A549 (cell line): ENCODE measurements around the gene PRKCE.

Source experiments
- BCL3 ChIP-seq: fragments of >200 bp; sonication (Bioruptor Twin); formaldehyde crosslinking; IDR thresholded peaks from 3 replicates; pipeline ENCODE4 v1.6.1; 2016
- CTCF ChIP-seq: fragments of >200 bp; sonication (Bioruptor Twin); formaldehyde crosslinking; IDR thresholded peaks from 3 replicates; pipeline ENCODE4 v1.5.1; 2016
- EP300 ChIP-seq, 2 experiments: fragments of >200 bp; sonication (Bioruptor Twin); formaldehyde crosslinking; IDR thresholded peaks; 2 replicates in 1 of 2; 3 replicates in 1 of 2; pipeline ENCODE4 v1.6.1; 2016 to 2017
- JUN ChIP-seq, 2 experiments: fragments of >200 bp; sonication (Bioruptor Twin); formaldehyde crosslinking; IDR thresholded peaks; 2 replicates in 1 of 2; 3 replicates in 1 of 2; pipeline ENCODE4 v1.6.1; 2016 to 2017
- MAX ChIP-seq: IDR thresholded peaks from 2 replicates; pipeline ENCODE4 v1.6.1; 2012
- MAZ ChIP-seq: fragments of 150-350 bp; IDR thresholded peaks from 2 replicates; pipeline ENCODE4 v1.6.1; 2014; ENCODE audit warnings: antibody characterized with exemption, low read depth, low read length, borderline replicate concordance
- MYC ChIP-seq: IDR thresholded peaks from 2 replicates; pipeline ENCODE4 v1.6.1; 2012; ENCODE audit warnings: mild to moderate bottlenecking, inconsistent platforms, low read length, improper control_type of control experiment, borderline replicate concordance
- POLR2A ChIP-seq: IDR thresholded peaks from 2 replicates; pipeline ENCODE4 v1.6.1; 2012; ENCODE audit warnings: mild to moderate bottlenecking, low read length
- POLR2AphosphoS2 ChIP-seq: conservative IDR thresholded peaks from 2 replicates; pipeline ENCODE4 v1.6.1; 2012; ENCODE audit warnings: low read length, improper control_type of control experiment, inconsistent platforms
- RAD21 ChIP-seq, 2 experiments: fragments of >200 bp in 1 of 2; sonication (Bioruptor Twin) in 1 of 2; formaldehyde crosslinking in 1 of 2; IDR thresholded peaks in 1 of 2; conservative IDR thresholded peaks in 1 of 2; 2 replicates in 1 of 2; 3 replicates in 1 of 2; pipeline ENCODE4 v1.6.1; 2012 to 2018; ENCODE audit warnings: inconsistent platforms in 1 of 2
- REST ChIP-seq: fragments of 200-600 bp; sonication (generic); IDR thresholded peaks from 2 replicates; pipeline ENCODE4 v1.6.1; 2016; ENCODE audit warnings: antibody characterized with exemption, mild to moderate bottlenecking, moderate library complexity
- ZFP36 ChIP-seq: fragments of 450-650 bp; IDR thresholded peaks from 2 replicates; pipeline ENCODE4 v1.6.1; 2014; ENCODE audit warnings: borderline replicate concordance; ENCODE audit not compliant: partially characterized antibody

- no peak for TF ChIP-seq CTCF
- TF ChIP-seq MAZ, result no peak
- TF ChIP-seq REST, result no peak
- TF ChIP-seq RAD21 (conservative IDR thresholded peaks at IDR 0.05 in 1 of 2, IDR thresholded peaks at IDR 0.05 in 1 of 2), result no peak
- no peak for TF ChIP-seq POLR2A
- TF ChIP-seq JUN (IDR thresholded peaks at IDR 0.05), result no peak
- no peak for TF ChIP-seq EP300 (IDR thresholded peaks at IDR 0.05)
- TF ChIP-seq BCL3, result no peak
- TF ChIP-seq ZFP36, result no peak
- no peak for TF ChIP-seq MYC
- no peak for TF ChIP-seq MAX
- no peak for TF ChIP-seq POLR2AphosphoS2
Observed at GRCh38 chr2:45713591-45713990, 62.1 kb downstream of the PRKCE start.
